GM12874 (cell line): ENCODE measurements around the gene TFAP2A.

Experiments
- CTCF ChIP-seq: IDR thresholded peaks from 2 replicates; pipeline ENCODE4 v1.5.1; 2011; ENCODE audit warnings: low read depth, mild to moderate bottlenecking, control low read depth, low read length, moderate library complexity; ENCODE audit not compliant: insufficient read depth

Gene TFAP2A

GRCh38 chr6:10414756-10415616 lies at the start of gene TFAP2A:
Gene TFAP2A (minus strand): TSS chr6:10415074. CDS start chr6:10414991, 83 bp downstream.
- TF ChIP-seq CTCF, result no peak

- TF ChIP-seq CTCF, result no peak
These were observed 48.9 kb upstream of the TFAP2A start for GRCh38 chr6:10463491-10464481.

- no peak for TF ChIP-seq CTCF
These were observed 48.2 kb upstream of the TFAP2A start for GRCh38 chr6:10463040-10463439.

GRCh38 chr6:10461850-10462249 lies 47.0 kb upstream of the TFAP2A start:
- no peak for TF ChIP-seq CTCF

GRCh38 chr6:10460096-10460495 lies 45.2 kb upstream of the TFAP2A start:
- no peak for TF ChIP-seq CTCF

- no peak for TF ChIP-seq CTCF
These were observed 43.4 kb upstream of the TFAP2A start for GRCh38 chr6:10458287-10458686.

GRCh38 chr6:10453596-10453995 lies 38.7 kb upstream of the TFAP2A start:
- TF ChIP-seq CTCF, result no peak
